ENCODE results near the gene KLK5.
"Not testable (repeated sequence)": the region's sequence is repeated elsewhere in the genome, so short reads cannot be mapped to it uniquely, and the experiment has no call there.

The KLK5 gene

DNA sequence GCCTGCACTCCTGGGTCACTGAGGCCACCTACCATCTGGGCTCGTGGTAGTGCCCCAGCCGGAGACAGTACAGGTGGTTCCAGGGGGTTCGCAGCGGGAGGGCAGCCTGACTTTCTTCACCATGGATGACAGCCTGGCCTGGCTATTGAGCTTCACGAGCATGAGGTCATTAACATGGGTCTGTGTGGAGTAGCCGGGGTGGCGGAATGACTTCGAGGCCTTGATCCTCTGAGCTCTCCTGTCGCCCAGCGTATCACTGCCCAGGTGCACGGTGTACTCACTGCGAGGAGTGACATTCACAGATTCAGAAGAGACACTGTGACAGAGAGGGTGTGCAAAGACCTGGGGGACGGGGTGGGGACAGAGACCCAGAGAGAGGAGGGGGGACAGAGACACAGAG lies 27.4 kb upstream of the KLK5 start:
- H2AFZ ChIP-seq (ENCODE audit: low read depth, low read length) = no peak overlapping the region
- H3K4me1 ChIP-seq (ENCODE audit: insufficient read depth, low read length) = peaks cover 7% of the 10 kb centered on the region
- no peaks in the 10 kb centered on the region for H3K9me3 ChIP-seq (ENCODE audit: low read length)
- H3K4me3 ChIP-seq (ENCODE audit: low read length) = no peak overlapping the region
- H3K27me3 ChIP-seq (ENCODE audit: insufficient read depth, low read length) = peaks cover 4% of the 10 kb centered on the region
- H3K36me3 ChIP-seq (ENCODE audit: insufficient read depth, low read length) = no peaks in the 10 kb centered on the region

DNA sequence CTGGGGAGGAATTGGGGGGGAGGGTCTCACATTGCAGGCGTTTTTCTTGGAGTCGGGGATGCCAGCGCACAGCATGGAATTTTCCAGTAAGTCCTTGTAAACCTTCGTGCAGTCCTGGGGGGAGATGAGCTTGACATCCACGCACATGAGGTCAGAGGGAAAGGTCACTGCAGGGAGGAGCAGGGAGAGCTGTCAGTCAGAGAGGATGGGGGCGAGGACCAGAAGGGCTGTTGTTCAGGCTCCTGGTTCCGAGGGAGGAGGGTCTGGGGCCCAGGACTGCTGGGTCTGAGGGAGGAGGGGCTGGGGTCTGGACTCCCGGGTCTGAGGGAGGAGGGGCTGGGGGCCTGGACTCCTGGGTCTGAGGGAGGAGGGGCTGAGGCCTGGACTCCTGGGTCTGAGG lies 26.9 kb upstream of the KLK5 start:
- H3K4me1 ChIP-seq (ENCODE audit: insufficient read depth, low read length) = peaks cover 7% of the 10 kb centered on the region
- H3K36me3 ChIP-seq (ENCODE audit: insufficient read depth, low read length) = no peaks in the 10 kb centered on the region
- no peak overlapping the region for H3K4me3 ChIP-seq (ENCODE audit: low read length)
- peaks cover 4% of the 10 kb centered on the region for H3K27me3 ChIP-seq (ENCODE audit: insufficient read depth, low read length)
- no peak overlapping the region for H2AFZ ChIP-seq (ENCODE audit: low read depth, low read length)
- H3K9me3 ChIP-seq (ENCODE audit: low read length) = no peaks in the 10 kb centered on the region

DNA sequence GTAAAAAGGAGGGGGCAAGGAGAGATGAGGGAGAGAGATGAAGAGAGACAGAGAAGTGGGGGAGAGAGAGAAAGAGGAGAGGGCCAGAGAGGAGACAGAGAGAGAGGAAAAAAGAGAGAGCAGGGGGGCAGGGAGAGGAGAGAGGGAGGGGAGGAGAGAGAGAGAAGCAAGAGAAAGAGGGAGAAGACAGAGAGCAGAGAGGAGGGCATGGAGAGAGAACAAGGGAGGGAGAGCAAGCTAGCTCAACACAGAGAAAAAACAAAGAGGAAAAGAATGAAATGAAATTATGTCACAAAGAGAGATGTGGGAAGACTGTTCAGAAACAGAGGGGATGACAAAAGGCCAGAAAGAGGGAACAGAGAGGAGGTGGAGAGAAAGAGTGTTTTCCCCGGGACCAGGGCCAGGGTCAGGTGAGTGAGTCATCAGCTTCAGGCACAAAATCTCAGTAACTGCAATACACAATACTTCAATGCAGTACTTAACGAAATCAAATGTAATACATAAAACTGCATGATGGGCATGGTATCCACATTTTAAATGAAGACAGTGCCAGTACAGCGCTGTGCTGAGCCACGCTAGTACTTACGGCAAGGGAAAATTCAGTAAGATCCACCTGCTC lies 26.0 kb upstream of the KLK5 start:
- Histone ChIP-seq H2AFZ (ENCODE audit: low read depth, low read length) (no peak overlapping the region), H3K9me3 (ENCODE audit: low read length) (no peaks in the 10 kb centered on the region), H3K36me3 (ENCODE audit: insufficient read depth, low read length) (no peaks in the 10 kb centered on the region), H3K27me3 (ENCODE audit: insufficient read depth, low read length) (peaks cover under 1% of the 10 kb centered on the region), H3K4me1 (ENCODE audit: insufficient read depth, low read length) (peaks cover 7% of the 10 kb centered on the region), H3K4me3 (ENCODE audit: low read length) (no peak overlapping the region)

DNA sequence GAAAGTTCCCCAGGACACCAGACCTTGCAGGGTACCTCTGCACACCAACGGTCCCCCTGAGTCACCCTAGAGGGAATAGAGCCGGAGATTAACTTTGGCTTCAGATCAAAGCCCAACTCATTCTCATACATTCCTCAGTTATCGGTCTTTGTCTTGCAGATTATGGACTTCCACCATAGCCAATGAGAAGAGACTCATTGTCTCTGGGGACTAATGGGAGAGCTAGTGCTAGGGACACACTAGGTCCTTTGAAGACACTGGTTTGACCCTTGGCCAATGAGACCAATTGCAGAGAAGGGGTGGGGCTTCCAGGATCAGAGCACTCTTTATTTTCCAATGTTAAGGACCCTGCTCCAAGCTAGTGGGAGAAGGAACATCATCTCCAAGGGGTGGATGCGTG lies 24.8 kb upstream of the KLK5 start:
- no peaks in the 10 kb centered on the region for H3K36me3 ChIP-seq (ENCODE audit: insufficient read depth, low read length)

DNA sequence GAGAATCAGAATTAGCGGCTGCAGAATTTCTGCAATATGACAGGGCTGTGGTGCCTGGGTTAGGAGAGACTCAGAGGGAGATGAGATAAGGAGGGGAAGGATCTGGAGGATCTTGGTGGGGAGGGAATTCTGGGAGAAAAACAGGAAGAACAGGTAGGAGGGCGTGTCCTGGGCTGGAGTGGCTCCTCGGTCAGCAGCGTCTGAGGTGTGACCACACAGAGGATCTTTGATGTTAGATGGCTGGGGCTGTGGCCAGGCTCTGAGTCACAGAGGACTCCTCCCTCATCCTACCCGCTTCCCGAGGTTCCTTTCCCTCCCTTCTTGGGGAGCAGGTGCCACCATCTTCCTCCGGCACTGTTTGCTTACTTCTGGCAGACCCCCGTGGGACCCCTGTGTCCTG lies 22.9 kb upstream of the KLK5 start:
- Histone ChIP-seq H3K4me1 (ENCODE audit: insufficient read depth, low read length) (peaks cover 7% of the 10 kb centered on the region), H3K27me3 (ENCODE audit: insufficient read depth, low read length) (no peaks in the 10 kb centered on the region), H3K9me3 (ENCODE audit: low read length) (no peaks in the 10 kb centered on the region), H3K36me3 (ENCODE audit: insufficient read depth, low read length) (no peaks in the 10 kb centered on the region), H2AFZ (ENCODE audit: low read depth, low read length) (no peak overlapping the region), H3K4me3 (ENCODE audit: low read length) (no peak overlapping the region)

More for the DNA sequence above, 24.8 kb upstream of the KLK5 start:
- H3K4me1 ChIP-seq (ENCODE audit: insufficient read depth, low read length) = peaks cover 7% of the 10 kb centered on the region
- no peaks in the 10 kb centered on the region for H3K9me3 ChIP-seq (ENCODE audit: low read length)
- H2AFZ ChIP-seq (ENCODE audit: low read depth, low read length) = no peak overlapping the region
- H3K4me3 ChIP-seq (ENCODE audit: low read length) = no peak overlapping the region
- no peaks in the 10 kb centered on the region for H3K27me3 ChIP-seq (ENCODE audit: insufficient read depth, low read length)

DNA sequence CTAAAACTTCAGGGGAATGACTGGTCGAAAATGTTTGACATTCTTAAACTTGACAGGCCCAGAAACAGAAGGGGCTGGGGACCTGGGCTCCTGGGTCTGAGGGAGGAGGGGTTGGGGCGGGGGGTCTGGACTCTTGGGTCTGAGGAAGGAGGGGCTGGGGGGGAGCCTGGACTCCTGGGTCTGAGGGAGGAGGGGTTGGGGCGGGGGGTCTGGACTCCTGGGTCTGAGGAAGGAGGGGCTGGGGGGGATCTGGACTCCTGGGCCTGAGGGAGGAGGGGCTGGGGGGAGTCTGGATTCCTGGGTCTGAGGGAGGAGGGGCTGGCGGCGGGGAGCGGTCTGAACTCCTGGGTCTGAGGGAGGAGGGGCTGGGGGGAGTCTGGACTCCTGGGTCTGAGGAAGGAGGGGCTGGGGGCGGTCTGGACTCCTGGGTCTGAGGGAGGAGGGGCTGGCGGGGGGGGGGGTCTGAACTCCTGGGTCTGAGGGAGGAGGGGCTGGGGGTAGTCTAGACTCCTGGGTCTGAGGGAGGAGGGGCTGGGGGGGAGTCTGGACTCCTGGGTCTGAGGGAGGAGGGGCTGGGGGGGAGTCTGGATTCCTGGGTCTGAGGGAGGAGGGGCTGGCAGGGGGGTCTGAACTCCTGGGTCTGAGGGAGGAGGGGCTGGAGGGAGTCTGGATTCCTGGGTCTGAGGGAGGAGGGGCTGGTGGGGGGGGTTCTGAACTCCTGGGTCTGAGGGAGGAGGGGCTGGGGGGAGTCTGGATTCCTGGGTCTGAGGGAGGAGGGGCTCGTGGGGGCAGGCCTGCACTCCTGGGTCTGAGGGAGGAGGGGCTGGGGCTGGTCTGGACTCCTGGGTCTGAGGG lies 22.1 kb upstream of the KLK5 start:
- no peaks in the 10 kb centered on the region for H3K36me3 ChIP-seq (ENCODE audit: insufficient read depth, low read length)
- H3K4me1 ChIP-seq (ENCODE audit: insufficient read depth, low read length) = peaks cover 7% of the 10 kb centered on the region
- H3K27me3 ChIP-seq (ENCODE audit: insufficient read depth, low read length) = no peaks in the 10 kb centered on the region
- H3K4me3 ChIP-seq (ENCODE audit: low read length) = no peak overlapping the region
- no peaks in the 10 kb centered on the region for H3K9me3 ChIP-seq (ENCODE audit: low read length)
- H2AFZ ChIP-seq (ENCODE audit: low read depth, low read length) = no peak overlapping the region

DNA sequence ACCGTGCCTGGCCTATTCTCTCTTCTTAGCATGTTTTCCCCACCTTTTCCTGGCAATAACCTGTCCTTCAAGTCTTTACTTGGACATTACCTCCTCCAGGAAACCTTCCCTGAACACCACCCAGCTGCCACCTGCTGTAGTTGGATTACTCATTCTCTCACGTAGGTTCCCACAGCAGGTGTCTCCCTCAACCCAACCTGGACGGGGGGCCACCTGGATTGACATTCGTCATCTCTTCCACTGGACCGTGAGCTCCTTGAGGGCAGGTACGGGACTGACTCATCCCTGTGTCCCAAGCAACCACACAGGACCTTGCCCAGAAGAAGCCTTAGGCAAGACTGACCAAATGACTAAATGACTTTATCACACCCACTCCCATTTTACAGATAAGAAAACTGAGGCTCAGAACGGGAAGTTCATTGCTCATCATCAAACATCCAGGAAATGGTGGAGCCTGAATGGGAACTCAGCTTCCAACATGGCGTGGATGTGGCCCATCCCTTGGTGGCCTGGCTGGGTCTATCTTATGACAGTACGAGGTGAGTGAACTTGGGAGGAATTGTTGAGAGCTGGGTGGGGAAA lies 20.0 kb upstream of the KLK5 start:
- H3K36me3 ChIP-seq (ENCODE audit: insufficient read depth, low read length) = no peaks in the 10 kb centered on the region
- H3K4me3 ChIP-seq (ENCODE audit: low read length) = no peak overlapping the region
- no peak overlapping the region for H2AFZ ChIP-seq (ENCODE audit: low read depth, low read length)
- peaks cover 2% of the 10 kb centered on the region for H3K4me1 ChIP-seq (ENCODE audit: insufficient read depth, low read length)
- no peaks in the 10 kb centered on the region for H3K27me3 ChIP-seq (ENCODE audit: insufficient read depth, low read length)
- H3K9me3 ChIP-seq (ENCODE audit: low read length) = no peaks in the 10 kb centered on the region

DNA sequence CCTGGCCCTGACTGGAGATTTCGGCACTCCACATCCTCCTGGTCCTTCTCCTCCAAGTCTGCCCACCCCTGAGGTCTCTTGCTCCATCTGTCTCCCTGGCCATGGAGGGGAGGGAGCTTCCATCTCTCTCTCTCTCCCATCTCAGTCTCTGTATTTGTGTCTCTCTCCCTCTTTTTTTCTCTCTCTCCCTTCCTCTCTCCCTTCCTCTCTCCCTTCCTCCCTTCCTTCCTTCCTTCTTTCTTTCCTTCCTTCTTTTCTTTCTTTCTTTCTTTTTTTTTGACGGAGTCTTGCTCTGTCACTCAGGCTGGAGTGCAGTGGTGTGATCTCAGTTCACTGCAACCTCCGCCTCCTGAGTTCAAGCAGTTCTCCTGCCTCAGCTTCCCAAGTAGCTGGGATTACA lies 17.0 kb upstream of the KLK5 start:
- H3K4me3 ChIP-seq (ENCODE audit: low read length); H2AFZ ChIP-seq (ENCODE audit: low read depth, low read length); H3K27me3 ChIP-seq (ENCODE audit: insufficient read depth, low read length); H3K36me3 ChIP-seq (ENCODE audit: insufficient read depth, low read length); H3K4me1 ChIP-seq (ENCODE audit: insufficient read depth, low read length); H3K9me3 ChIP-seq (ENCODE audit: low read length): not testable (repeated sequence)

DNA sequence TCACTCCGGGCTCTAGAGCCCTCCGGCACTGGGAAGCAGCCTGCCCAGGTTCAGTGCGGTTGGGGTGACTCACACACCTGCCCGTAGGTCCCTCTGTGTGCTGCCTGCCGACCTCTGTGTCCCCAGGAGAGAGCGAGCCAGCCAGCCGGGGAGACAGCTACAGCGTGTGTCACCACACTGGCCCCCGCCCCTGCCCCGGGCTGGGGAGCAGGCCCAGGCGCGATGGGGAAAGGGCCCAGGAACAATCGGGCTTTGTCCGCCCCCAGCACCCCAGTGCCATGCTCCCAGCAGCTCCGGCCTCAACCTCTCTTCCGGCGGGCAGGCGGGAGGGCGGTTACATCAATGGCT lies 16.5 kb upstream of the KLK5 start, which contains the start of gene KLK6:
Gene KLK6, minus strand, starts transcription at position 179 of the 348 bp plus-strand sequence. CDS start 1,487 bp downstream, outside the sequence.
- Histone ChIP-seq H3K9me3 (ENCODE audit: low read length) (no peaks in the 10 kb centered on the region), H2AFZ (ENCODE audit: low read depth, low read length) (no peak within 1 kb of the TSS), H3K36me3 (ENCODE audit: insufficient read depth, low read length) (no peaks in the 10 kb centered on the region), H3K4me1 (ENCODE audit: insufficient read depth, low read length) (peaks cover 2% of the 10 kb centered on the region), H3K4me3 (ENCODE audit: low read length) (no peak within 1 kb of the TSS), H3K27me3 (ENCODE audit: insufficient read depth, low read length) (peaks cover 4% of the 10 kb centered on the region)

DNA sequence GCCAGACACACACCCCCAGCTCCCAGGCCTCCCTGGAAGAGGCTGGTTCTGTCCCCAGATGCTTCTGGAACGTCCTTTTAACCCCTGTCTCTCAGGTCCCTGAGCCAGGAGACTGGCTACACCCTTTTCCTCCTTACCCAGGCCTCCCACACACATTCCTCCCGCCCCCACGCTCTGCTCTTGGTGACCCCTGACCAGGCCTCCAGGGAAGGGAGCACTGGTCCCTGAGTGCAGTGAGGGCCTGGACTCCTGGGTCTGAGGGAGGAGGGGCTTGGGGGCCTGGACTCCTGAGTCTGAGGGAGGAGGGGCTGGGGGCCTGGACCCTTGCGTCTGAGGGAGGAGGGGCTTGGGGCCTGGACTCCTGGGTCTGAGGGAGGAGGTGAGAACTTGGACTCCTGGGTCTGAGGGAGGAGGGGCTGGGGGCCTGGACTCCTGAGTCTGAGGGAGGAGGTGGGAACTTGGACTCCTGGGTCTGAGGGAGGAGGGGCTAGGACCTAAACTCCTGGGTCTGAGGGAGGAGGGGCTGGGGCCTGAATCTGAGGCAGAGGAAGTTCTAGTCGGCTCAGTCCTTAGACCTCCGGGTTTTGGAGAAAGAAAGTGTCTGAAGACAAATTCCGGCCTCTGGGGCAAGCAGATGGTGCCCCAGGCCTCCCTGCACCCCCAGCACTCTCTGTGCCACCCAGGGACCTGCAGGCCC lies 16.0 kb upstream of the KLK5 start:
- Histone ChIP-seq H3K4me1 (ENCODE audit: insufficient read depth, low read length) (peaks cover 2% of the 10 kb centered on the region), H2AFZ (ENCODE audit: low read depth, low read length) (no peak overlapping the region), H3K36me3 (ENCODE audit: insufficient read depth, low read length) (no peaks in the 10 kb centered on the region), H3K27me3 (ENCODE audit: insufficient read depth, low read length) (peaks cover 6% of the 10 kb centered on the region), H3K9me3 (ENCODE audit: low read length) (no peaks in the 10 kb centered on the region), H3K4me3 (ENCODE audit: low read length) (no peak overlapping the region)

DNA sequence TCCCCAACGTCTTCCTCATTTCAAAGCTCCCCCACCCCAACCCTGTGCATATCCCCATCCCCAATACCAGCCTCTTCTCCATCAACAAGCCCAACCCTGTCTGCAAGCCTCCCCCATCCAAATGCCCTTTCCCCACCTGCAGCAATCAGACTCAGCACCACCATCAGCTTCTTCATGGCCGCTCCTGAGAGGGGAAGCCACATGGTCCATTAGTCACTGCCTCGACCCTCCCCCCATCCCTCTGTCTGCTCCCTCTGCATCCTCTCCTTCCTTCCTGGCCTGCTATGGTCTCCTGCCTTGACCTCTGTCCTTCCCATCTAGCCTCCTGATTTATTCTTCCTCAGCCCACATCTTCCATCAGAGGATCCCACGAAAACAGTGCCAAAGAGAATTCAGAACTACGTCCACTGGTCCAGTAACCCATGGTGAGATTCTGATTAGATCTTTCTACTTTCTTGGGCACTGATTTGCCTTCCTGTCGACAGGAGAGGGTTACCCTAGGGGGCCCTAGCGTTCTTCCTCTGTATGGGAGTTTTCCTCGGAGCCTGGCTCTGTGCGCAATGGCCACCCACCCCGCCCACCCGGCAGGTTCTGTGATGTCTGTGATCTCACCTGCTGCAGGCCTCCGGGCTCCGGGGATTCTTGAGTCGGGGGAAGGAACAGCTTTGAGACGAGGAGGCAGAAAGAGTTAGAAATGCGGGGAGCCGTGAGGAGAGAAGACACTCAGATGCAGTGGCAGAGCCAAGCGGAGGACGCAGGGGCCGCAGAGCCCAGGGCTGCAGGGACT lies 15.3 kb upstream of the KLK5 start:
- Histone ChIP-seq H3K27me3 (ENCODE audit: insufficient read depth, low read length) (peaks cover 6% of the 10 kb centered on the region), H3K9me3 (ENCODE audit: low read length) (no peaks in the 10 kb centered on the region), H2AFZ (ENCODE audit: low read depth, low read length) (no peak overlapping the region), H3K36me3 (ENCODE audit: insufficient read depth, low read length) (no peaks in the 10 kb centered on the region), H3K4me3 (ENCODE audit: low read length) (no peak overlapping the region), H3K4me1 (ENCODE audit: insufficient read depth, low read length) (peaks cover 2% of the 10 kb centered on the region)

DNA sequence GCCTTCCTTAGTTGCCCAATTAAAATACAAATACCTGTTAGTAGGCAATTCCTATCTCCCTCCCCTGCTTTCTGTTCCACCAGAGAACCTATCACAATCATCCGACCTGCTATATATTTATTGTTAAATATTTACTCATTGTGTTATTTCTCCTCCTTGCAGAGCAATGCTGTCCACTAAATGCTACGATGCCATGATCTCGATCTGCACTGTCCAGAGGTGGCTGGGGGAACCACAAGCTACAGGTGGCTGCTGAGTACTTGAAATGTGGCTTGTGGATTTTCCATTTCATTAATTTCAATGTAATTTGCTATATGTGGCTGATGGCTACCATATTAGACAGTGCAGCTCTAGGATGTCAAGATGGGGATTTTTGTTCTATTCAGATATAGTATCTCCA lies 11.4 kb upstream of the KLK5 start:
- Histone ChIP-seq H3K4me1 (ENCODE audit: insufficient read depth, low read length) (peaks cover 2% of the 10 kb centered on the region), H3K27me3 (ENCODE audit: insufficient read depth, low read length) (peaks cover 6% of the 10 kb centered on the region), H2AFZ (ENCODE audit: low read depth, low read length) (no peak overlapping the region), H3K36me3 (ENCODE audit: insufficient read depth, low read length) (no peaks in the 10 kb centered on the region), H3K9me3 (ENCODE audit: low read length) (no peaks in the 10 kb centered on the region), H3K4me3 (ENCODE audit: low read length) (no peak overlapping the region)

Measured in neuron (in vitro differentiated cells).